GM18858 (cell line): ENCODE results near the gene COL28A1.

ENCODE experiments used
- ATAC-seq: cut with Tn5 transposase; IDR thresholded peaks from one replicate; pipeline ENCODE4 v1.9.1; 2021; ENCODE audit not compliant: unreplicated experiment

Gene COL28A1

DNA sequence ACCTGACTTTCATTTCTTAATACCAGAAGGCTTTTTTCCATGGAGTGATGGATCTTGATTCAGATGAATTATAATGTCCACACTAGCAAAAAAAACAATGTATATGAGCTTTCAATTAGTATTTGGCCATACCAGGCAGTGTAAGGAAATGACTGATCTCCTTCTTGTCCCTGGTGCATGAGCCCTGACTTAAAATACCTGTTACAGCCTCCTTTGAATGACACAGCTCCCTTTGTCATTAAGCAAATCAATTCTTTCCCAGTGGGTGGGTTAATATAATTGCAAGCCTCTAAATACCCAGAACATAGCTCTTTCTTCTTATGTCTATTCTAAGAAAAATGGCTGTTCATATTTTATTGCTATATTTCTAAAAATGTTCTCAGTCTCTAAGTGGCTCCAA lies 188.6 kb downstream of the COL28A1 start:
- ATAC-seq: no peak

DNA sequence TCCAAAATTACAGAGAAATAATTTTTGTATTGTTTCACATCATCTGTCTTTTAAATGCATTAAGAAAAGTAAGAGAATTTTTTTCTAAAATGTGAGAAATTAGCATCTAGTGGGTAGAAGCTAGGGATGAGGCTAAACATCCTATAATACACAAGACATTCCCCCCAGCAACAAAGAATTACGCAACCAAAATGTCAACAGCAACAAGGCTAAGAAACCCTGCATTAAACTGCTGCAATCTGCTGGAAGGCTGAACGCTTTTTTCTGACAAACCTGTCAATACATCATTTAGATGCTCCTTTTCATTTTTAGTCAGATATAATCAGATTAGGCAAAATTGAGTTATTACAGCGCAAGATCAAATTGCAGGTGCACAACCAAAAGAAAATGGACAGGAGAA lies 191.1 kb downstream of the COL28A1 start:
- no peak for ATAC-seq

DNA sequence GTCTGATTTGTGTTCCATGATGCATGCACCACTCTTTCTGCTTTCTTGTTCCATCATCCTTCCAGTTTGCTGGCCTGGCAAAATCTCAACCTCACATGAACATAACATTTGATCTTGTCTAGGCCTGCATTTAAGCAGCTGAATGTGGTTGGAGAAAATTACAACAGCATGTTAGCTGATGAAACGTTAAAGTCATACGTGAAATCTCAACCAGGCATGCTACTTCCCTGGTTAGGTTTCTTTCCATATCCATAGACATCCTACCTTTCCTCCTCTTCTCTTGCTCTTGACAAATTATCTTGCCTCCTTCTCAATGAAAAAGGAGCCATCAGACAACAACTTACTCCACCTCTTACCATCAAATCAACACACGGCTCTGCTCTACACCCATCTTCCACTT lies 199.8 kb downstream of the COL28A1 start:
- ATAC-seq: no peak

DNA sequence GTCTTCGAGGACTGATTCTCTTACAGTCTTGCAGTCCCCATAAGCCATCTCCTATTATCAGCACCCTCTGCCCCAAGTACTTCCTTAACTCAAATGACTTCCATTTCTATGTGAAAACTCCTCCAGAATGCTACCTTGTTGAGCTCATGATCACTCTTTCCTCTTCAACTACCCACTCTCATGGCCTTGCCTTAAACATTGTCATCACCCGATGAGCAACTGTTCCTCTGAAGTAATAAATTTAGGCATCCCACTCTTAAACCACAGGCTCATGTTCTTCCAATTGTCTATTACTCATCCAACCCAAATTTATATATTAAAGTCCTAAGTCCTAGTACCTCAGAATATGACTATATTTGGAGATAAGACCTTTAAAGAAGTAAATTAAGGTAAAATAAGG lies 200.5 kb downstream of the COL28A1 start:
- ATAC-seq: no peak

DNA sequence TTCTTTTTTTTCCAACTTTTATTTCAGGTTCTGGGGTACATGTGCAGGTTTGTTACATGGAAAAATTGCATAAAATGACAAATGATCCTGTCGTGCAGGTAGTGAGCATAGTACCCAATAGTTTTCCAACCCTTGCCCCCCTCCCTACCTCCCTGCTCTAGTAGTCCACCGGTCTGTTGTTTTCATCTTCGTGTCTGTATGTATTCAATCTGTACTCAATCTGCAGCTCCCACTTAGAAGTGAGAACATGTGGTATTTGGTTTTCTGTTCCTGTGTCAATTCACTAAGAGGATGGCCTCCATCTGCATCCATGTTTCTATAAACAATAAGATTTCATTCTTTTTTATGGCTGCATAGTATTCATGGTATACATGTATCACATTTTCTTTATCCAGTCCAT lies 202.1 kb downstream of the COL28A1 start:
- no peak for ATAC-seq

DNA sequence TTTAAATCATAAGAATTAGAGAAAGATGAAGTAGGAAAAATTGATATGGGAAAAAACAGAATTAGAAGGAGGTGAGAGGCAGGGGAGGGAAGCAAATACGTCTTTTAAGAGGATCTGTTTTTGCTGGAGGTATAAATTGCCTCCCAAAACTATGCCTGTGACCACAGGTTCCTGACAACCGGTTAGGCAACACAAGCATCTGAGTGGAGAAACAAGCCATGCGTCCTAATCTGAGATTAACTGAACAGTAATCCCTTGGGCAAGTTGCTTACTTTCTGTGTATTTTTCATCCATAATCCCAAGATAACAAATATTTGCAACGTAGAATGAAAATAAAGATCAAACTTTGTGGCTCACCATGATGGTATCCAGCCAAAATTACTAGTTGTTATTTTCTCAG lies 204.2 kb downstream of the COL28A1 start:
- ATAC-seq: no peak

DNA sequence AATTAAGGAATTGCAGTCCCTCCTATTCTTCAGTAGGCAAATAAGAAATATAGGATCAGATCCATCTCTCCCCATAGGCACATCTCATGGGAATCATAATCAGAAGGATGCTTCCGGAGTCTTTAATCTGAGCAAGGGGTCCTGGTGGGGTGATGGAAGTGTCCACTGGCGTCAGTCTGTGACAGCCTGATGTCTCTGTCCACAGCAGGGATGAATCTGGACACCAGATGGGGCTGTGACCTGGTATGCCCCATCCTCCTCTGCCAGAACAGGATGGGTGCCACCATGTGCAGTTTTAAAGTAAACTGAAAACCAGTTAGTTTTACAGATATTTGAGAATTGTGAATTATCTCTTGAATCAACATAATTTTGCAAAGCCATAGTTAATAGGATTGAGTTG lies 204.7 kb downstream of the COL28A1 start:
- no peak for ATAC-seq

DNA sequence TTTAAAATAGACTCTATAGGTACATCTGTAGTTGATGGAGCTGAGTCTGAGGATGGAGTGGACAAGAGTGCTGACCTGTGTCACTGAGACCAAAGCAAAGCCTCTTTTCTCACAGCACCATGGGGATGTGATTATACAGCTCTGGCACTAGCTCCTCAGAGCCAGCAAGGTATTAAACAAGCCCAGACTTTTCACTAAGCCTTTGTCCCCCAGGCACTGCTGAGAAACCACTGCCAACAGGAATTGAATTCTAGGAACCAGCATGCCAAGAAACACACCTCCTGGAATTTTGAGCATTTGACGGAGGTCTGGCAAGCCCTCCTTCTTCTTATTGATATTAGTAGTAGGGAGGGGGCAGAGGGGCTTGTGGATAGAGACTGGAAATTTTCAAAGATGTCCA lies 206.3 kb downstream of the COL28A1 start:
- no peak for ATAC-seq

DNA sequence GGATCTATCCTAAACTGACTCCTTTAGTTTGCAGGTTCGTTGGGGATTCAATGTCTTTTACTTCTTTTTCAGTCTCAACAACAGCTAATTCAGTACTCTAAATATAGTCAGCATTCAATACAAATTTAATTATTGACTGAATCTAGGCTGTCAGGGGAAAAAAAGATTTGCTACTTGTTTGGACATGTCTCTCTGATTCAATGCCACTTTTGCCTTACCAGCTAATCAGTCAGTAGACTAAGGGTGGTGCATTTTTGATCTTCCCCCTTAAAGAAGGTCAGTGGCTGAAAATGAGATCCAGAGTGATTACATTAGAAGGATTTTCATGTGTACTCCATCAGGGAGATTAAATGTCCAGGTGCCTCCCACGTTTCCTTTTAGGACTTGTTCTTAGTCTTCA lies 208.2 kb downstream of the COL28A1 start:
- no peak for ATAC-seq

DNA sequence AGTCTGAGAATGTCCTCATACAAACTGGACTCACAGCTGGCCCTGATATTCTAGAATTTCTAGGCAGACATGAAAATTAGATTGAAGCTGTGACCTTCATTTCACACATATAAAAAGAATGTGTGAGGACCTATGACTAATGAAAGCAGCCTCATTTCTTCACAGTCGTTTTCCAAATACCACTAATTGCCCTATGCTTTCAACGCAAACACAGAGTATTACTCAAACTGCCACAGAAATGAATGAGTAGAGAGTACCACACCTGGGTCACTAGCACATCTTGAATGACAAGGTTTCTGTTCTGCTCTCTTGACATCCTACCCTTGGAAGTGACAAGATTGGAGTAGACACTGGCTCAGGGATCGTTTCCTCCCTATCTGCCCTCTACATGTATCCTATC lies 211.0 kb downstream of the COL28A1 start:
- no peak for ATAC-seq

DNA sequence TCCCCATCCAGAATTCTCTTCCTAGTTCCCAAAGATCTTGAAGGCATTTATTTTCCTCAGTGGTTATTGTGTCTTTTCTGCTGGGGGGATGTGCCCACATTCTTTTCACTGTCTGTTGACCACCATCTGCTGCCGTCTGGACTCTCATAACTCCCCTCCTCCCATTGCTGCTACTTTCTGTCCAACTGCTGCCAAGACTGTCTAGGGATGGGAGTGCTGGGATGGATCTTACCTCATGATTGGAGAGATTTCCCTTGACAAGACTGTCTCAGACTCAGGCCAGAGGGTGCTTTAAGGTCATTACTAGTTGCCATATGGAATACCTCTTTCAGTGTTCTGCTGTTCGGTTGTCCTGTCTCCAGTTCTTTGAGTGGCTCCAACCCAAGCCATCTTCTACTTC lies 211.8 kb downstream of the COL28A1 start:
- ATAC-seq: no peak

DNA sequence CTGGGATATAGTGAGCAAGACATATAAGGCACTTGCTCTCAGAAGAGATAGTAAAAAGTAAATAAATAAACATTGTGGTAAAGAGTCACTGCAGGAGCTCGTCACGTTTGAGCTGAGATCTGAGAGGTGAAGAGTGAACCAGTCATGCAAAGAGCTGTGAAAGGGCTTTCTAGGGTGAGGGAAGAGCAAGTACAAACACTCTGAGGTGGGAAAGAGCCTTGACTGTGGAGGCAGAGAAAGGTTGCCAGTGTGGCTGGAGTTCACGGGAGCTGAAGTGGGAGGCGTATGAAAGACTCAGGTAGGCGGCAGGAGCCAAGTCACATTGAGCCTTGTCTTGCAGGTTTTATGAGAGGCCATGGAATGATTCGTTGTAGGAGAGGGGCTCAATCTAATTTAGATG lies 212.3 kb downstream of the COL28A1 start:
- ATAC-seq: peak; percentile 78

DNA sequence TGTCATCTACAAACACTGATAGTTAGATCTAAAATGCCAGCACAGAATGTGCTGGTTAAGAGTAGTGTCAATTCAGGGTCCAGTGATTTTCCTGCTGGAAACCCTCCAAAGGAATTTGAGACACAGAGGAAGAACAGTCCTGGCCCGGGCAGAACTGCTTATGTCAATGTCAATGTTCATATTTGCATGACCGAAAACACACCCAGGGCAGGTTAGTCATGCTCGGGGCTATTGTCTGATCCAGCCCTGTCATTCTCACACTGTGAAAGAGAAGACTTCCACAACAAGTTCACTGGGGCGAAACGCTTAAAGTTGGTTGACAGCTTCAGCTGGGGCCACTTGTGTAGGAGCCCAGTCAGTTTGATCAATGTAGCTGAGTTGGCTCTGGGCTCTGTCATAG lies 214.0 kb downstream of the COL28A1 start:
- ATAC-seq: peak; percentile 76

DNA sequence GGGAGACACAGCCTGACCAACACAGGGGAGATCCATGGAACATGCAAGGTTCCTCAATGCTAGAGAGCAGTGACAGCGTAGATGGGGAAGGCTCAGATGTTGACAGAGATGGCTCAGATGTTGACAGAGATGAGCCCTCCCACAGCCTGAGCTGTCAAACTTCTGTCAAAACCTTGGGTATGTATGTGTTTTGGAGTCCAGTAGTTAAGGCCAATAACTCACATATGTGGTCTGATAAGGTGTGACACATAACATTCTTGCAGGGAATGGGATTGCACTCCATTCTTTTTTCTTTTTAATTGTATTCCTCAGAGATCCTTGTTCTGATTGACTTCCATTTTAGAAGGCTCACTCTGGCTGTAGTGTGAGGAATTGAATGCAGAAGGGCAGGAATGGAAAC lies 217.1 kb downstream of the COL28A1 start:
- no peak for ATAC-seq

DNA sequence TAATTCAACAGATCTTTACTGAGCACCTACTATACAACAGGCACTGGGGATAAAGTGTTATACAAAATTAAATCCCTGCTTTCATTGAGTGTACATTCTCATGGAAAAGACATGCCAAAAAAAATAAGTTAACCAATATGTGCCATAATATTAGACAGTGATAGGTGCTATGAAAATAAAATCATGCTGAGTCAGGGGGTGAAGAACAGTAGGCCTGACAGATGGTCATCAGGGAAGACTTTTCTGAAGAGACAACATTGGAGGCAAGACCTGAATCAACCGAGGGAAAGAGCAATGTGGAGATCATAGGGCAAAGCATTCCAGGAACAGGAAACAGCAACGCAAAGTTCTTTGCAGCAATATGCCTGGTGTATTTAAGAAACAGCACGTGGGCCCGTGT lies 217.8 kb downstream of the COL28A1 start:
- ATAC-seq: no peak

DNA sequence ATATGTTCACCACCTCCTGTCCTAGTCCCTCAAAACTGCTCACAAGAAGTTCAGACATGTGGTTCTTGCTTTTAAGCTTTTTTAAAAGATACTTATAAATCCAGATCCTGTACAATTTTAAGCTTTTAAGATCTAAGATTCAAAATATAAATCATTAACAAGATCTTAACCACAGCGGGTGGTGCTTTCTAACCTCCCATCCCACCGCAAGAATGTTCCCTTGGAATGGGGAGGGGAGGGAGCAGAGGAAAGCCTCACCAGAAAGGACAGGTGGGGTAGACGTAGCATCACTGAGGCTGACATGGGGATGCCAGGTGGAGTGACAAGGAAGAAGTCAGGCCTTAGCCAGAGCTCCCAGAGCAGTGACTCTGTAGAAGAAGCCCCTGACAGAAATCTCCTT lies 219.8 kb downstream of the COL28A1 start:
- ATAC-seq: no peak

DNA sequence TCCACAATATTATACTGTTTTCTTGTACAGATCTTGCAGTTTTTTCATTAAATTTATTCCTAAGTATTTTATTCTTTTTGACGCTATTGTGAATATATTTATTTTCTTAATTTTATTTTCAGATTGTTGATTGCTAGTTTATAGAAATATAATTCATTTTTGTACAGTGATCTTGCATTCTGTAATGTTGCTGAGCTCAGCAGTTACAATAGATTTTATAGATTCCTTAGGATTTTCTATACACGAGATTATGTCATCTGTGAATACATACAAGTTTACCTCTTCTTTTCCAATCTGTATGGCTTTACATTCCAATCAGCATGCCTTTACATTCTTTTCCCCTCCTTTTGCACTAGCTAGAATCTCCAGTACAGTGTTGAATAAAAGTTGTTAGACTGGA lies 223.3 kb downstream of the COL28A1 start:
- no peak for ATAC-seq

DNA sequence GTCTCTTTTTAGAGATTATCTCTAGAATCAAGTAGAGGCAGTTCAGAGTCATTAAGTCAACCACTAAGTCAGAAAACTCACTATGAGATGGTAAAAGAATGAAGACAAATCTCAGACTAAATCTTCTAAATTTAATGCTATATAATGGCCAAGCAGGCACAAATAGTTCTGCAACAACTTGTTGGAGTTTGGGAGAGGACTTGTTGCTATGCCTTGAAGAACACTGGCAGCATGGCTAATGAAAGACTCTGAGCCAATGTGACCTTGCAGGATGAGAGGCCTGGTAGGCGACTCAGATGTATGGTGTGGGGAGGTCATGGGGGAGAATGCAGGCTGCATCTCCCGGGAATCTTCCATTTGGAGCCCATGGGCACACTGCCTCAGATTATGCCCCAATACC lies 224.7 kb downstream of the COL28A1 start:
- no peak for ATAC-seq

DNA sequence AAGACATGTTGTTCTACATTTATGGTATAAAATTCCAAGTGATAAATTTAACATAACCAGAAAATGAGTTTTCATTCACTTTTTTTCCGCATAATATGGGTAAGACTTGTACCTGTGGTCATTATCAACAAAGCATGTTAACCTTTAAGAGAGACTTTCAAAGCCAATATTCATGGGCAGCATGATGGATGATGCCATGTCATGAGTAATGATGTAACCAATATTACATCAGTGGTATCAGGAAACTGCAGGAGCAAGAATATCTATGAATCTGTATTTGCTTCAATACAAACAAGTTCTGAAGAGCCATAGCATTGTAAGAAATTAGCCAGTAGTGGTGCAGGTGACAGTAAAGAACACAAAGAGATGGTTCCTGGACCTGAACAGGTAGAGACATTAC lies 226.5 kb downstream of the COL28A1 start:
- no peak for ATAC-seq
